HG03460 (cell line): ENCODE measurements around the gene AFF3.

Experiments used
- ATAC-seq: cut with Tn5 transposase; IDR thresholded peaks from one replicate; pipeline ENCODE4 v1.9.1; 2021; ENCODE audit not compliant: unreplicated experiment

The AFF3 gene

GRCh38 chr2:100043891-100044255 is 98.5 kb downstream of the AFF3 start:
- ATAC-seq, result no peak

GRCh38 chr2:100043081-100043890 is 99.1 kb downstream of the AFF3 start:
- no peak for ATAC-seq

- no peak for ATAC-seq
Observed at GRCh38 chr2:100042562-100042961, 99.8 kb downstream of the AFF3 start.

GRCh38 chr2:100041946-100042345 is 100.4 kb downstream of the AFF3 start:
- ATAC-seq, result no peak

GRCh38 chr2:100041385-100041784 is 101.0 kb downstream of the AFF3 start:
- no peak for ATAC-seq

GRCh38 chr2:100040906-100041305 is 101.5 kb downstream of the AFF3 start:
- ATAC-seq, result no peak

GRCh38 chr2:100039291-100039980 is 103.0 kb downstream of the AFF3 start:
- no peak for ATAC-seq

- no peak for ATAC-seq
Observed at GRCh38 chr2:100038011-100038410, 104.4 kb downstream of the AFF3 start.

GRCh38 chr2:100036793-100037192 is 105.6 kb downstream of the AFF3 start:
- no peak for ATAC-seq

GRCh38 chr2:100036026-100036425 is 106.4 kb downstream of the AFF3 start:
- no peak for ATAC-seq

GRCh38 chr2:100034431-100034830 is 108.0 kb downstream of the AFF3 start:
- no peak for ATAC-seq

- no peak for ATAC-seq
Observed at GRCh38 chr2:100033976-100034375, 108.4 kb downstream of the AFF3 start.

GRCh38 chr2:100031604-100032003 is 110.8 kb downstream of the AFF3 start:
- ATAC-seq, result no peak

- ATAC-seq, result no peak
Observed at GRCh38 chr2:100029460-100029859, 112.9 kb downstream of the AFF3 start.

GRCh38 chr2:100021791-100022340 is 120.5 kb downstream of the AFF3 start:
- ATAC-seq, result no peak

- ATAC-seq, result no peak
Observed at GRCh38 chr2:100019499-100019898, 122.9 kb downstream of the AFF3 start.

- ATAC-seq, result no peak
Observed at GRCh38 chr2:100018341-100019193, 123.8 kb downstream of the AFF3 start.

GRCh38 chr2:100017633-100018032 is 124.8 kb downstream of the AFF3 start:
- no peak for ATAC-seq

- no peak for ATAC-seq
Observed at GRCh38 chr2:100016756-100017155, 125.6 kb downstream of the AFF3 start.

- ATAC-seq, result no peak
Observed at GRCh38 chr2:100015849-100016248, 126.5 kb downstream of the AFF3 start.
